IMR-90 (cell line): ENCODE measurements around the gene GATA5. TPM values are rescaled to one million over a fixed set of nuclear protein-coding genes. Genes with fewer than 3 reads are reported as not detected.

Experiments
- ATAC-seq: fragments of 200-7000 bp; cut with Tn5 transposase; 2 replicates; pipeline ENCODE4 v1.9.1; 2020; ENCODE audit warnings: low read depth, mild to moderate bottlenecking, moderate library complexity
- BruUV-seq: library from RNA; stranded (reverse); fragments of 400-500 nt; replicated peaks from 2 replicates; lab custom pipeline; 2021; lab: Mats Ljungman, UMichigan
- CTCF ChIA-PET: fragments of 300-600 bp; formaldehyde crosslinking; extraction: SDS; loops from one replicate; lab custom pipeline; 2021; ENCODE audit warnings: antibody characterized with exemption; lab: Yijun Ruan, JAX
- POLR2A ChIA-PET: fragments of 300-600 bp; sonication (Branson Sonifier 250); formaldehyde crosslinking; loops from one replicate; lab custom pipeline; 2022; ENCODE audit warnings: antibody characterized with exemption; ENCODE audit not compliant: unreplicated experiment; lab: Charles Lee
- DNase-seq: peaks from one replicate; pipeline ENCODE4 v3.0.0; 2013
- H2AFZ ChIP-seq: replicated peaks from 2 replicates; pipeline ENCODE3; 2013; ENCODE audit warnings: low read length, mild to moderate bottlenecking; ENCODE audit not compliant: poor library complexity
- H2AK5ac ChIP-seq: 2 replicates; pipeline ENCODE4 v1.6.1; 2013; ENCODE audit warnings: low read depth, low read length, inconsistent platforms
- H2AK9ac ChIP-seq: replicated peaks from 2 replicates; pipeline ENCODE3; 2013; ENCODE audit warnings: mild to moderate bottlenecking, low read depth, low read length, moderate library complexity; ENCODE audit not compliant: poor library complexity
- H2BK120ac ChIP-seq: 2 replicates; pipeline ENCODE4 v1.6.1; 2013; ENCODE audit warnings: low read depth, low read length, inconsistent platforms
- H2BK15ac ChIP-seq: 3 replicates; pipeline ENCODE4 v1.6.1; 2013; ENCODE audit warnings: low read depth, low read length, inconsistent platforms
- H2BK20ac ChIP-seq: 2 replicates; pipeline ENCODE4 v1.6.1; 2013; ENCODE audit warnings: low read depth, mild to moderate bottlenecking, inconsistent platforms, low read length, moderate library complexity
- H2BK5ac ChIP-seq: 2 replicates; pipeline ENCODE4 v1.6.1; 2013; ENCODE audit warnings: mild to moderate bottlenecking, low read depth, low read length, inconsistent platforms; ENCODE audit not compliant: poor library complexity, severe bottlenecking
- H3K14ac ChIP-seq: replicated peaks from 2 replicates; pipeline ENCODE4 v1.6.1; 2013; ENCODE audit warnings: low read depth, low read length, inconsistent platforms
- H3K18ac ChIP-seq: 2 replicates; pipeline ENCODE4 v1.6.1; 2013; ENCODE audit warnings: low read depth, low read length, control low read depth
- H3K23ac ChIP-seq: 2 replicates; pipeline ENCODE4 v1.6.1; 2013; ENCODE audit warnings: low read depth, low read length, inconsistent platforms
- H3K27ac ChIP-seq: 2 replicates; pipeline ENCODE4 v1.5.1; 2013; ENCODE audit warnings: mild to moderate bottlenecking, control low read depth, low read length; ENCODE audit not compliant: insufficient read depth
- H3K27me3 ChIP-seq: 2 replicates; pipeline ENCODE4 v1.6.1; 2013; ENCODE audit warnings: low read length; ENCODE audit not compliant: control insufficient read depth, insufficient read depth
- H3K36me3 ChIP-seq: 2 replicates; pipeline ENCODE4 v1.6.1; 2013; ENCODE audit warnings: low read length, mixed read lengths; ENCODE audit not compliant: control insufficient read depth, insufficient read depth
- H3K4ac ChIP-seq: 2 replicates; pipeline ENCODE4 v1.6.1; 2013; ENCODE audit warnings: low read depth, low read length, inconsistent platforms
- H3K4me1 ChIP-seq: 2 replicates; pipeline ENCODE4 v1.6.1; 2013; ENCODE audit warnings: low read length, mixed read lengths; ENCODE audit not compliant: control insufficient read depth, insufficient read depth
- H3K4me2 ChIP-seq: 2 replicates; pipeline ENCODE4 v1.6.1; 2013; ENCODE audit warnings: low read depth, mild to moderate bottlenecking, control low read depth, low read length, moderate library complexity
- H3K4me3 ChIP-seq: 2 replicates; pipeline ENCODE4 v1.5.1; 2013; ENCODE audit warnings: low read depth, mild to moderate bottlenecking, control low read depth, low read length, moderate library complexity; ENCODE audit not compliant: insufficient read depth
- H3K56ac ChIP-seq: 2 replicates; pipeline ENCODE4 v1.6.1; 2013; ENCODE audit warnings: low read length, inconsistent platforms; ENCODE audit not compliant: insufficient read depth; ENCODE audit errors: extremely low read depth
- H3K79me1 ChIP-seq, 2 experiments: 2 replicates each; pipeline ENCODE4 v1.6.1; 2013; ENCODE audit warnings: low read length in 2 of 2, inconsistent platforms in 1 of 2, low read depth in 1 of 2
- H3K9ac ChIP-seq: 2 replicates; pipeline ENCODE4 v1.6.1; 2013; ENCODE audit warnings: low read depth, low read length, control low read depth
- H3K9me1 ChIP-seq: 2 replicates; pipeline ENCODE4 v1.6.1; 2013; ENCODE audit warnings: low read length, inconsistent platforms; ENCODE audit not compliant: insufficient read depth
- H3K9me3 ChIP-seq: 2 replicates; pipeline ENCODE4 v1.6.1; 2013; ENCODE audit warnings: low read length; ENCODE audit not compliant: control insufficient read depth, insufficient read depth
- H4K20me1 ChIP-seq: 2 replicates; pipeline ENCODE4 v1.6.1; 2013; ENCODE audit warnings: low read length, inconsistent platforms; ENCODE audit not compliant: insufficient read depth
- H4K5ac ChIP-seq: 2 replicates; pipeline ENCODE4 v1.6.1; 2013; ENCODE audit warnings: mild to moderate bottlenecking, low read depth, low read length, control low read depth
- H4K8ac ChIP-seq, 2 experiments: 2 replicates each; pipeline ENCODE4 v1.6.1; 2013; ENCODE audit warnings: low read depth in 2 of 2, low read length in 2 of 2, control low read depth in 1 of 2, inconsistent platforms in 1 of 2
- H4K91ac ChIP-seq: 2 replicates; pipeline ENCODE4 v1.6.1; 2013; ENCODE audit warnings: low read depth, low read length, inconsistent platforms; ENCODE audit not compliant: insufficient read depth
- BHLHE40 ChIP-seq: fragments of 150-350 bp; IDR thresholded peaks from 2 replicates; pipeline ENCODE4 v1.6.1; 2016; ENCODE audit warnings: mild to moderate bottlenecking, low read depth, low read length
- MAZ ChIP-seq: IDR thresholded peaks from 2 replicates; pipeline ENCODE4 v1.6.1; 2012; ENCODE audit warnings: low read depth, mild to moderate bottlenecking, low read length, improper control_type of control experiment, moderate library complexity, borderline replicate concordance
- NFE2L2 ChIP-seq: fragments of 150-350 bp; IDR thresholded peaks from 2 replicates; pipeline ENCODE4 v1.6.1; 2016; ENCODE audit warnings: low read depth, mild to moderate bottlenecking, low read length
- RAD21 ChIP-seq: IDR thresholded peaks from 2 replicates; pipeline ENCODE4 v1.6.1; 2012; ENCODE audit warnings: low read length, improper control_type of control experiment
- RCOR1 ChIP-seq: IDR thresholded peaks from 2 replicates; pipeline ENCODE4 v1.6.1; 2012; ENCODE audit warnings: mild to moderate bottlenecking, low read length, improper control_type of control experiment; ENCODE audit not compliant: insufficient replicate concordance
- RFX5 ChIP-seq: IDR thresholded peaks from 2 replicates; pipeline ENCODE4 v1.8.0; 2012; ENCODE audit warnings: low read depth, mild to moderate bottlenecking, low read length, moderate library complexity
- SMC3 ChIP-seq: fragments of 150-350 bp; IDR thresholded peaks from 2 replicates; pipeline ENCODE4 v1.6.1; 2016; ENCODE audit warnings: low read depth, mild to moderate bottlenecking, antibody characterized with exemption, low read length, moderate library complexity
- WGBS, 2 experiments: methylation state at CpG; one replicate each; pipeline versions ENCODE4 v1.1.5 to v1.1.7; 2013; ENCODE audit warnings: missing lambda C conversion rate in 2 of 2; ENCODE audit not compliant: insufficient read length in 1 of 2; ENCODE audit errors: extremely low coverage in 2 of 2; 5-methylcytosine and 5-hydroxymethylcytosine counted together
- dilution Hi-C: fragments of 300-500 bp; cut with HindIII; formaldehyde crosslinking; loops from one replicate; pipeline ENCODE4 v1.14.3; 2018; ENCODE audit warnings: low sequenced_read_pairs; ENCODE audit not compliant: unreplicated experiment
- in situ Hi-C: fragments of 300-500 bp; cut with MboI; formaldehyde crosslinking; loops from 3 replicates; pipeline ENCODE4 v1.14.3; 2019; ENCODE audit warnings: low sequenced_read_pairs, inconsistent platforms, mixed read lengths
- intact Hi-C: fragments of 100-400 bp; cut with micrococcal nuclease; formaldehyde crosslinking; loops from 2 replicates; pipeline ENCODE4 v1.10.0; 2022
- polyA plus RNA-seq, 3 experiments: library from polyadenylated mRNA; depleted of rRNA; stranded (reverse); fragments of >200 nt; gene quantifications; 2 replicates each; pipeline ENCODE4 v1.2.3, GENCODE V29; 2012; ENCODE audit warnings: low replicate concordance in 1 of 3
- total RNA-seq: library from RNA; depleted of rRNA; stranded (reverse); fragments of >200 nt; gene quantifications from 2 replicates; pipeline ENCODE4 v1.2.3, GENCODE V29; 2012
- TF ChIP-seq, protein P1 (sequence below): conservative IDR thresholded peaks from 2 replicates; pipeline ENCODE4 v1.5.1; 2012; ENCODE audit warnings: mild to moderate bottlenecking, low read depth, low read length, improper control_type of control experiment

The GATA5 gene
- total and polyA plus RNA-seq, 2 of the 4 experiments (the other 2 are of a cell fraction) = not detected

GRCh38 chr20:62446888-62447869 lies 28.6 kb downstream of the GATA5 start:
- Histone ChIP-seq H3K23ac (no peak overlapping the region), H3K4me1 (no peaks in the 10 kb centered on the region), H3K9me1 (no peaks in the 10 kb centered on the region), H4K8ac (no peak overlapping the region), H4K20me1 (no peaks in the 10 kb centered on the region), H2BK5ac (no peak overlapping the region), H2BK120ac (no peak overlapping the region), H2BK20ac (no peak overlapping the region), H2AK9ac (no peak overlapping the region), H2BK15ac (no peak overlapping the region), H3K9ac (no peak overlapping the region), H3K4me2 (no peak overlapping the region), H3K79me1 (no peaks in the 10 kb centered on the region), H2AFZ (no peak overlapping the region), H3K9me3 (peaks cover 2% of the 10 kb centered on the region; the same call in 1 of the 2 replicates), H3K27ac (no peak overlapping the region), H2AK5ac (no peak overlapping the region), H4K5ac (no peak overlapping the region), H3K14ac (no peak overlapping the region), H3K4me3 (no peak overlapping the region), H3K18ac (no peak overlapping the region), H4K91ac (no peak overlapping the region), H3K56ac (no peak overlapping the region), H3K4ac (no peak overlapping the region), H3K27me3 (peaks cover 23% of the 10 kb centered on the region; the same call in 1 of the 2 replicates), H3K36me3 (no peaks in the 10 kb centered on the region)
- ATAC-seq (no peak), DNase-seq (no peak)
- 81% methylated on average over 29 of the region's 44 CpGs; no CpG with 5 or more reads in 1 of the 2 experiments for WGBS, 2 experiments
- in situ Hi-C loops (no loop called here), dilution Hi-C loops (no loop called here), intact Hi-C loops (no loop called here)
- POLR2A ChIA-PET = no interaction called here
- CTCF ChIA-PET = no interaction called here
- TF ChIP-seq NFE2L2 (no peak), RCOR1 (no peak), SMC3 (no peak), MAZ (no peak), RFX5 (no peak), RAD21 (no peak), BHLHE40 (no peak)
- TF ChIP-seq, protein P1, sequence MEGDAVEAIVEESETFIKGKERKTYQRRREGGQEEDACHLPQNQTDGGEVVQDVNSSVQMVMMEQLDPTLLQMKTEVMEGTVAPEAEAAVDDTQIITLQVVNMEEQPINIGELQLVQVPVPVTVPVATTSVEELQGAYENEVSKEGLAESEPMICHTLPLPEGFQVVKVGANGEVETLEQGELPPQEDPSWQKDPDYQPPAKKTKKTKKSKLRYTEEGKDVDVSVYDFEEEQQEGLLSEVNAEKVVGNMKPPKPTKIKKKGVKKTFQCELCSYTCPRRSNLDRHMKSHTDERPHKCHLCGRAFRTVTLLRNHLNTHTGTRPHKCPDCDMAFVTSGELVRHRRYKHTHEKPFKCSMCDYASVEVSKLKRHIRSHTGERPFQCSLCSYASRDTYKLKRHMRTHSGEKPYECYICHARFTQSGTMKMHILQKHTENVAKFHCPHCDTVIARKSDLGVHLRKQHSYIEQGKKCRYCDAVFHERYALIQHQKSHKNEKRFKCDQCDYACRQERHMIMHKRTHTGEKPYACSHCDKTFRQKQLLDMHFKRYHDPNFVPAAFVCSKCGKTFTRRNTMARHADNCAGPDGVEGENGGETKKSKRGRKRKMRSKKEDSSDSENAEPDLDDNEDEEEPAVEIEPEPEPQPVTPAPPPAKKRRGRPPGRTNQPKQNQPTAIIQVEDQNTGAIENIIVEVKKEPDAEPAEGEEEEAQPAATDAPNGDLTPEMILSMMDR = no peak
- BruUV-seq = no TSS peak
